H7 (cell line): ENCODE measurements around the gene CDC25A. TPM values are rescaled to one million over a fixed set of nuclear protein-coding genes. Genes with fewer than 3 reads are reported as not detected.
"Not testable (repeated sequence)": the region's sequence is repeated elsewhere in the genome, so short reads cannot be mapped to it uniquely, and the experiment has no call there.

ENCODE experiments used
- DNase-seq: peaks from one replicate; pipeline ENCODE4 v3.0.0; 2012
- H3K27me3 ChIP-seq: 2 replicates; pipeline ENCODE4 v1.6.0; 2011; ENCODE audit warnings: mild to moderate bottlenecking, low read length; ENCODE audit not compliant: control insufficient read depth, insufficient read depth
- H3K36me3 ChIP-seq: replicated peaks from 2 replicates; pipeline ENCODE4 v1.5.1; 2011; ENCODE audit warnings: low read length; ENCODE audit not compliant: control insufficient read depth, insufficient read depth
- H3K4me3 ChIP-seq: 2 replicates; pipeline ENCODE4 v1.5.1; 2011; ENCODE audit warnings: low read depth, mild to moderate bottlenecking, control low read depth, low read length, moderate library complexity; ENCODE audit not compliant: insufficient read depth
- total RNA-seq: library from RNA; depleted of rRNA; stranded (reverse); fragments of >200 nt; shearing (Covaris generic); gene quantifications from 2 replicates; pipeline ENCODE4 v1.2.3, GENCODE V29; 2014

CDC25A gene
- total RNA-seq, 1 experiment from 2014 or later, result 72.3 TPM

DNA sequence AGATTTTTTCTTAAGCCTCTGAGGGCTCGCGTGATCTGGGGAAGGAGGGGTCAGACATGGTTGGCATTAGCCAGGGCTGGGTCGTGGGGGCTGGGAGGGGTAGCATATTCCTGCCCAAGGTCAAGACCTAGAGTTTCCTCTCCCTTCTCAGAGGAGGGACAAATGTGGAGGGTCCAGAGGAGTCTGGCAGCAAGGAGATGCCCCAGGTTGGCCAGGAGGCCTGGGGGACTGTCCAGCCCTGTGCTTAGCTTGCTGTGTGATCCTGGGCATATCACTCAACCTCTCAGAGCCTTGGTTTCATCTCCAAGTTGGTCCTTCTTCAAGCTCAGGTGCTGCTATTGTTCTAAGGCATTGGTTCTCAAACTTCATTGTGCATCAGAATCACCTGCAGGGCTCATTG is 26.0 kb upstream of the CDC25A start:
- no peak for DNase-seq
- Histone ChIP-seq H3K27me3 (no peaks in the 10 kb centered on the region), H3K4me3 (no peak overlapping the region), H3K36me3 (no peaks in the 10 kb centered on the region)

GRCh38 chr3:48211776-48212175 is 23.6 kb upstream of the CDC25A start:
- not testable (repeated sequence) for DNase-seq, H3K27me3 ChIP-seq, H3K4me3 ChIP-seq, H3K36me3 ChIP-seq

DNA sequence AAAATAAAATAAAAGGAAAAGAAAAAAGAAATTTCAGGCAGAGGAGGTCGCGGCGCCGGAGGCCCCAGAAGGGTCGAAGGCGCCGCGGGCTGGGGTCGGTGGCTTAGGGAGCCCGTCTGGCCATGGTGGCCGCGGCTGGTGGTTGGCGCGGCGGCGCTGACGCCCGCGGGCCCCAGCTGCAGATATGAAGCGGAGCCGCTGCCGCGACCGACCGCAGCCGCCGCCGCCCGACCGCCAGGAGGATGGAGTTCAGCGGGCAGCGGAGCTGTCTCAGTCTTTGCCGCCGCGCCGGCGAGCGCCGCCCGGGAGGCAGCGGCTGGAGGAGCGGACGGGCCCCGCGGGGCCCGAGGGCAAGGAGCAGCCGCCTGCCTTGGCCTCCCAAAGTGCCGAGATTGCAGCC is 22.3 kb upstream of the CDC25A start:
- H3K36me3 ChIP-seq, H3K27me3 ChIP-seq, H3K4me3 ChIP-seq, DNase-seq: not testable (repeated sequence)

DNA sequence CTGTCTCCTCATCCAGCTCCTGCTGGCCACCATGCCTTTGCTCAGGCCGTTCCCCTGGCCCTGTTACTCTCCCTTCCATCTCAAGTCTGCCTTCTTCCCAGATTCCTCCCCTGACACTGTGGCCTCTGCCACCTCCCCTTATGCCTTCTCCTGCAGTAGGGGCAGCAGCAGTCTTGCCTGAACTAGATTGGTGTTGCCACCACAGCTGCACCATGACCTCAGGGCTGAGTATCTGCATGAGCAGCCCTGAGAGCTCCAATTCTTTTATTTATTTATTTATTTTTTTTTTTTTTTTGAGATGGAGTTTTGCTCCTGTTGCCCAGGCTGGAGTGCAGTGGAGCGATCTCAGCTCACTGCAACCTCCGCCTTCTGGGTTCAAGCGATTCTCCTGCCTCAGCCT is 21.2 kb upstream of the CDC25A start:
- H3K27me3 ChIP-seq, result no peaks in the 10 kb centered on the region
- DNase-seq, result no peak
- H3K36me3 ChIP-seq, result no peaks in the 10 kb centered on the region
- H3K4me3 ChIP-seq, result no peak overlapping the region

DNA sequence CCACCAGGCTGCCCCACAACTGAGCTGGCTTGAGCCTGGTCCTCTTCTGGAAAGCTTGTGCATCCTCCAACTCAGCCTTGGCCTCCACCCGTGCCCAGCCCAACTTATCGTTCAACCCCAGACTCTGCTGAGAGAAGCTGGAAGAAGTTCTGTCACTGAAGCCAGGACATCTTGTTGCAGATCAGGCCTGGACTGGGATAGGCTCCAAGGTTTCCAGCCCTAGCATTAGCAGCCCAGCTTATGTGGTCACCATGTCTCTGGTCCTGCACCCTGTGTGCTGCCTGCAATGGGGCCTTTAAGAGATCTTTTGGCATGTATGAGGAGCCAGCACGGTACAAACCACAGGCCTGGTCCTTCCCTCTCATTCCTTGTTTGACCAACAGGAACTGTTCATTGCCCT is 19.9 kb upstream of the CDC25A start:
- H3K4me3 ChIP-seq, result no peak overlapping the region
- no peak for DNase-seq
- no peaks in the 10 kb centered on the region for H3K27me3 ChIP-seq
- no peaks in the 10 kb centered on the region for H3K36me3 ChIP-seq

- Histone ChIP-seq H3K4me3 (no peak overlapping the region), H3K27me3 (no peaks in the 10 kb centered on the region), H3K36me3 (no peaks in the 10 kb centered on the region)
- no peak for DNase-seq
These were observed 14.4 kb upstream of the CDC25A start for GRCh38 chr3:48202632-48203031.

DNA sequence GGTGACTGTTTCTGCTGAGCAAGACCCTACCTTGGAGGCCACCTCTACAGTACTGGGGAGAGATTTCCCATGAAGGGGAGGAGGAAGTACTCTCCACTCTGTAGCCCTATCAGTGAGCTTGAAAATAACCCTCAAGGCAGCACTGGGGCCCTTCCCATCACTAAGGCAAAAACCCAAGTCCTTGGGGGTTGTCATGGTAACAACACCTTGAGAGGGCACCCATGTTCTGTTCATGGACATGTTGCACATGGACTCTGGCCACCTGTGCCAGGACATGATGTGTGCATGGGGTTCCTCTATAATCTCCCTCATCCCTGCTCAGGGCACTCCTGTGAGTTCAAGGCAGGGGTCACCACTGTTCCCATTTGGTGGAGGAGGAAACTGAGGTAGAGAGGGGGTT is 10.9 kb upstream of the CDC25A start:
- DNase-seq, result no peak
- Histone ChIP-seq H3K4me3 (no peak overlapping the region), H3K36me3 (no peaks in the 10 kb centered on the region), H3K27me3 (no peaks in the 10 kb centered on the region)

- no peaks in the 10 kb centered on the region for H3K27me3 ChIP-seq
- no peaks in the 10 kb centered on the region for H3K36me3 ChIP-seq
- no peak for DNase-seq
- no peak overlapping the region for H3K4me3 ChIP-seq
These were observed 8.4 kb upstream of the CDC25A start for GRCh38 chr3:48196611-48197010.

DNA sequence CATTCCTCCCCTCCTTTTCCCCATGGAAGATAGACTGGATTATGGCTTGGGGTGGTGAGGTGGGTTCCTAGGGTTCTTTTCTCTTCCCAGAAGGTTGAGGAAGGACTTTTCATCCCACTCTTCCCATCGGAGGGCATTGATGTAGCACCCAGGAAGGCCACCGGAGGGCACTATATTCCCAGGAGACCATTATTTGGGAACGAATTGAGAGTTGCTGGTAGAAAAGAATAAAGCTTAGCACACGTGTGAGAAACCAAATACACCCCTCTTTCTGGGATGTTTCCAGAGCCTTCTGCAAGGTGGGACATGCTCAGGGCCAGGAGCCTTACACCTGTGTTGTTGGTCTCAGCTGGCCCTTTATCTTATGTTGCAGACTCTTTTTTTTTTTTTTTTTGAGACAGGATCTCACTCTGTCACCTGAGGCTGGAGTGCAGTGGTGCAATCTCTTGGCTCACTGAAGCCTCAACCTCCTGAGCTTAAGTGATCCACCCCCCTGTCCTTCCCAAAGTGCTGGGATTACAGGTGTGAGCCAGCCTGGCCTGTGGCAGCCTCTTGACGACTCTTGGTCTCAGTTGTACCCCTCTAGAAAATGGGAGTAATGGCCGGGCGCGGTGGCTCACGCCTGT is 6.3 kb upstream of the CDC25A start:
- Histone ChIP-seq H3K36me3 (no peaks in the 10 kb centered on the region), H3K27me3 (no peaks in the 10 kb centered on the region), H3K4me3 (no peak overlapping the region)
- peak; percentile 90 for DNase-seq

DNA sequence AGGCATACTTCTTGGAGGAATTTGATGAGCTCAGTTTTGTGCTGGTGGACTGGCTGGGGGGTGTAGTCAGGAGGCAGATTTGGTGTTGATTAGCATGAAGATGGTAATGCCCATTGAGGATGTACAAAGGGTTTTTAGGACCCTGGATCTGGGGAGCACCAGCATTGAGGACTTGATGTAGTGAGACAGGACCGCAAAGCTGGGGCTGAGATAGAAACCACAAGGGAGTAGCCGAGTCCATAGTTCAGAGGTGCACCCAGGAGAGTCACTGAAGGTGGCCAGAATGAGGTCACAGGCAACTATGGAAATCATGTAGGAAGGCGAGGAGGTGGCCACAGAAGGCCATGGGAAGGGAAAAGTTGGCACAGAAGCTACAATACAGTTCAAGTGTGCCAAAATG is 2.7 kb upstream of the CDC25A start:
- Histone ChIP-seq H3K36me3 (peaks cover 2% of the 10 kb centered on the region), H3K4me3 (no peak overlapping the region), H3K27me3 (no peaks in the 10 kb centered on the region)
- DNase-seq, result no peak

DNA sequence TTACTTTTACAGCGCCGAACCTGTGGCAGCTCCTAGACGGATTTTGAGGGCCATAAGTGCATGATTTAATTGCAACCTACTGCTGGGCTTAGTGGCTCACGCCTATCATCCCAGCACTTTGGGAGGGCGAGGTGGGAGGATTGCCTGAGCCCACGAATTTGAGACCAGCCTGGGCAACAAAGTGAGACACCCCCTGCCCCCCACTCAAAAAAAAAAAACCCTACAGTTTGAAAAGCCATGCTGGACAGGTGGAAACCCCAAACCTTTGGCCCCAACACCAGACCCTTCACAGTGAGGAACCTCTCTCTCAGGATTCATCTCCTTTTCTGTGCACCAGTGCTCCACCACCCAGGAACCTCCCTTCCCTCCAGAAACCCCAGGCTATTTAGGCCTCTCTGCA is 1.1 kb upstream of the CDC25A start:
- H3K27me3 ChIP-seq, result no peaks in the 10 kb centered on the region
- no peak for DNase-seq
- peaks cover 16% of the 10 kb centered on the region for H3K36me3 ChIP-seq
- no peak overlapping the region for H3K4me3 ChIP-seq

- Histone ChIP-seq H3K4me3 (peak overlapping the region; percentile 94), H3K27me3 (no peaks in the 10 kb centered on the region), H3K36me3 (peaks cover 30% of the 10 kb centered on the region)
- DNase-seq, result peak; percentile 70
These were observed 495 bp downstream of the CDC25A start for GRCh38 chr3:48187579-48188265.

GRCh38 chr3:48187301-48187578 is 977 bp downstream of the CDC25A start:
- peaks cover 34% of the 10 kb centered on the region for H3K36me3 ChIP-seq
- no peak for DNase-seq

DNA sequence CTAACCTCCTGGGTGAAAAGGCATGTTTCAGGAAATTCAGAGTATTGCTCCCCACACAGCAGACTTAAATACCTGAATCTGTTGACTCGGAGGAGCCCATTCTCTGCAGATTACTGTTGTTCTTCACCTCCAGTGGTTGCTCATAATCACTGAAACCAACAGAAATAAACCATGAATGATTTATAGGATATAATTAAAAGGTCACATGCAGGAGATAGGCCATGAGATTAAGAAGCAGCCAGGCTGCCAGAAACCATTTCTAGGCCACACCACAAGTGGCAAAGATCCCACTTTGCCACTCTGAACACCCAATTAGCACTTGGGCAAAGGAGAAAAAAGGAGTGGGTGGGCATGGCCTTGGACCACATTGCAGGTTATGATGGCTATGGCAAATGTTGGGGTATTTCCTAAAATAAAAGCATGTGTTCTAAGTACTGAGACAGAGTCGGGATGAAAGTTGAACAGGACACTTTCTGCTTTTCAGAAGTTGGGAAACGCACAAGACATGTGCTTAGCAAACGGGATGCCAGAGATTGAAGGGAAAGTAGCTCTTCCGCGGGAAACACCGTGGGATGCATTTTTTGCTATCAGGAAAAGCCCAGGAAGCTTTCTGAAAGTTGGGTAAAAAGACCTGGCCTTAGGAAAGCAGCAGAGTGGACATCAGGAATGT is 1.5 kb downstream of the CDC25A start:
- peak overlapping the region; percentile 94 for H3K4me3 ChIP-seq
- H3K36me3 ChIP-seq, result peaks cover 38% of the 10 kb centered on the region
- DNase-seq, result no peak
- no peaks in the 10 kb centered on the region for H3K27me3 ChIP-seq

More at GRCh38 chr3:48187301-48187578, 977 bp downstream of the CDC25A start:
- peak overlapping the region; percentile 94 for H3K4me3 ChIP-seq
- no peaks in the 10 kb centered on the region for H3K27me3 ChIP-seq

DNA sequence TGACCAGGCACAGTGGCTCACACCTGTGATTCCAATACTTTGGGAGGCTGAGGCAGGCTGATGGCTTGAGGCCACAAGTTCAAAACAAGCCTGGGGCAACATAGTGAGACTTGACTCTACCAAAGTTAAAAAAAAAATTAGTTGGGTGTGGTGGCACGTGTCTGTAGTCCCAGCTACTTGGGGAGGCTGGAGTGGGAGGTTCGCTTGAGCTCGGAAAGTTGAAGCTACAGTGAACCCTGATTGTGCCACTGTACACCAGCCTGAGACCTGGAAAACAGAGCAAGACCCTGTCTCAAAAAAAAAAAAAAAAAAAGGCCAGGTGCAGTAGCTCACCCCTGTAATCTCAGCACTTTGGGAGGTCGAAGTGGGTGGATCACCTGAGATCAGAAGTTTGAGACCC is 3.1 kb downstream of the CDC25A start:
- H3K36me3 ChIP-seq, result peaks cover 48% of the 10 kb centered on the region
- H3K4me3 ChIP-seq, result no peak overlapping the region
- no peaks in the 10 kb centered on the region for H3K27me3 ChIP-seq
- DNase-seq, result no peak
